ENCODE results near the gene SNX10. TPM values are rescaled to one million over a fixed set of nuclear protein-coding genes. Genes with fewer than 3 reads are reported as not detected.
A peak's percentile ranks its signal among the peaks of the same experiment; 100 is the strongest.

Gene SNX10
- total and polyA plus RNA-seq, 12 donors, result 0.75 to 11.9 (median 1.6) TPM

DNA sequence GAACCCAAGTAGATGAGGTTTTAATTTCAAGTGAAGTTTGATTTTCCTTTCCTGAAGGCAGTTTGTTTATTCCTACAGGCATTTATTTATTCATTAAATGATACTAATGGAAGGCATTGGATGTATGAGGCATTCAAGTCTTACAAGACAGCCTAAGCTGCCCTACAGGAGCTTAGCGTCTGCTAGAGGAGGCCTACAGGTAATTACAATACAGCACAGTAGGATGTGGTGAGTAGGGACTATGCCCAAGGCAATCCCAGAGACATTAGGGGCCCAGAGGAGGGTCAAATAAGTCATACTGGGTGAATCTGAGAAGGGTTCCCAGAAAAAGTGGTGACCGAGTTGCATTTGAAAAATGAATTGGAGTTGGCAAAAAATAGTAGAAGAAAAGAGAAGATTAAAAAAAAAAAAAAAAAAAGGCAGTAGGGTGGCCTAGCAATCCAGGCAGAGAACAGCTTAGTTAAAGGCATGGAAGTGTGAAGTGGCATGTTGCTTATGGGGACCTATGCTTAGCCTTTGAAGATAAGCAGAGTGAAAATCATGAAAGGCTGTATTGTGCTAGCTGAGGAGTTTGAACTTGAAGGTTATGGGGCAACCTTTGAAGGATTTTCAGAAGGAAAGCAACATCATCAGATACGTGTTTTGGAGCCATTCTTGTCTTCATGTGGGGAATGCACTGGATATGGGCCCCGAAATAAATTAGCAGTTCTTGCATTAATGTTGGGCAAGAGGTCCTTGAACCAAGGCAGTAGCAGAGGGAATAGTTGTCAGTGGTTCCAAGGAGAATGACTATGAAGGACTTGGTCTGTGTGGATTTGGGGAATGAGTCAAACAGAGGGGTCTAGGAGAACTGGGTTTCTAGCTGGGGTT lies 65.5 kb downstream of the SNX10 start:
- WGBS, 2 donors, result 64 to 86% methylated on average over 4 of the region's 4 CpGs
- Histone ChIP-seq H3K4me3 (no peak overlapping the region), H3K27me3 (peaks cover 0 to 18% (median 2%) of the 10 kb centered on the region in 7 donors), H3K4me1 (peaks cover 0 to 12% (median 0%) of the 10 kb centered on the region in 9 donors), H3K36me3 (peaks cover 0 to 3% (median 0%) of the 10 kb centered on the region in 9 donors), H3K27ac (no peak overlapping the region), H3K9me3 (no peaks in the 10 kb centered on the region)
- DNase-seq (no peak), ATAC-seq (no peak)
- intact Hi-C loops (cut with DNase I), result no loop called here
- TF ChIP-seq, protein P1, sequence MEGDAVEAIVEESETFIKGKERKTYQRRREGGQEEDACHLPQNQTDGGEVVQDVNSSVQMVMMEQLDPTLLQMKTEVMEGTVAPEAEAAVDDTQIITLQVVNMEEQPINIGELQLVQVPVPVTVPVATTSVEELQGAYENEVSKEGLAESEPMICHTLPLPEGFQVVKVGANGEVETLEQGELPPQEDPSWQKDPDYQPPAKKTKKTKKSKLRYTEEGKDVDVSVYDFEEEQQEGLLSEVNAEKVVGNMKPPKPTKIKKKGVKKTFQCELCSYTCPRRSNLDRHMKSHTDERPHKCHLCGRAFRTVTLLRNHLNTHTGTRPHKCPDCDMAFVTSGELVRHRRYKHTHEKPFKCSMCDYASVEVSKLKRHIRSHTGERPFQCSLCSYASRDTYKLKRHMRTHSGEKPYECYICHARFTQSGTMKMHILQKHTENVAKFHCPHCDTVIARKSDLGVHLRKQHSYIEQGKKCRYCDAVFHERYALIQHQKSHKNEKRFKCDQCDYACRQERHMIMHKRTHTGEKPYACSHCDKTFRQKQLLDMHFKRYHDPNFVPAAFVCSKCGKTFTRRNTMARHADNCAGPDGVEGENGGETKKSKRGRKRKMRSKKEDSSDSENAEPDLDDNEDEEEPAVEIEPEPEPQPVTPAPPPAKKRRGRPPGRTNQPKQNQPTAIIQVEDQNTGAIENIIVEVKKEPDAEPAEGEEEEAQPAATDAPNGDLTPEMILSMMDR (IDR thresholded peaks at IDR 0.05), result no peak

GRCh38 chr7:26357799-26358151 lies 66.1 kb downstream of the SNX10 start:
- ATAC-seq, result no peak

GRCh38 chr7:26360650-26361049 lies 69.0 kb downstream of the SNX10 start:
- H3K27me3 ChIP-seq, result peaks cover 0 to 28% (median 17%) of the 10 kb centered on the region in 7 donors
- H3K4me1 ChIP-seq, result peaks cover 0 to 22% (median 0%) of the 10 kb centered on the region in 9 donors
- peak overlapping the region in 1 of 10 donors; percentile 12 for H3K4me3 ChIP-seq
- ATAC-seq (no peak), DNase-seq (no peak)
- peak overlapping the region in 1 of 10 donors; percentile 36 for H3K27ac ChIP-seq
- 76 to 78% methylated on average over 3 of the region's 3 CpGs for WGBS, 2 donors
- H3K36me3 ChIP-seq, result peaks cover 0 to 6% (median 0%) of the 10 kb centered on the region in 9 donors
- no peaks in the 10 kb centered on the region for H3K9me3 ChIP-seq
- TF ChIP-seq, protein P1 (IDR thresholded peaks at IDR 0.05), result no peak
- intact Hi-C loops (cut with DNase I), result loop anchor here in 3 of 10 donors (5.0 to 10.0 kb wide), 4 partner anchors 76 to 468 kb away; no protein-coding TSS in a partner anchor

More at GRCh38 chr7:26357799-26358151, 66.1 kb downstream of the SNX10 start:
- intact Hi-C loops (cut with DNase I), result no loop called here
- no peaks in the 10 kb centered on the region for H3K36me3 ChIP-seq
- peaks cover 0 to 12% (median 0%) of the 10 kb centered on the region in 9 donors for H3K4me1 ChIP-seq
- H3K27ac ChIP-seq, result no peak overlapping the region
- no peak for DNase-seq
- WGBS, 2 donors, result 81 to 83% methylated on average over 2 of the region's 2 CpGs
- peaks cover 0 to 20% (median 4%) of the 10 kb centered on the region in 7 donors for H3K27me3 ChIP-seq
- H3K9me3 ChIP-seq, result no peaks in the 10 kb centered on the region
- TF ChIP-seq, protein P1 (IDR thresholded peaks at IDR 0.05), result no peak
- no peak overlapping the region for H3K4me3 ChIP-seq

DNA sequence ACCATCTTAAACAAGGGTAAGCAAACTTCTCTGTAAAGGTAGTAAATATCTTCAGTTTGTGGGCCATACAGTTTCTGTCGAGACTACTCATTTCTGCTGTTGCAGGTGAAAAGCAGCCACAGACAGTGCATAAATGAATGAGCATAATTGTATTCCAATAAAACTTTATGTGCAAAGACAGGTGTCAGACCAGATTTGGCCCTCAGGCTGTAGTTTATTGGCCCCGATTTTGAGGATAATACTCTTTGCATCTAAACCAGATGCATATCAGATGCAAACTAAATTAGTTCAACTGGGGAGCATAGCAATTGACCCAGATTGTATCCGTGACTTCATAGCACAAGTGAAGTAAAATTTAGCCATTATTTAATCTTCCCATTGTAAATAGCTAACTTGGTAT lies 70.0 kb downstream of the SNX10 start:
- peaks cover 0 to 32% (median 22%) of the 10 kb centered on the region in 7 donors for H3K27me3 ChIP-seq
- peaks cover 0 to 26% (median 0%) of the 10 kb centered on the region in 9 donors for H3K4me1 ChIP-seq
- 94 to 97% methylated on average over 3 of the region's 3 CpGs for whole genome bisulfite sequencing, 2 donors
- DNase-seq, result no peak
- TF ChIP-seq, protein P1 (IDR thresholded peaks at IDR 0.05), result no peak
- peaks cover 0 to 15% (median 0%) of the 10 kb centered on the region in 9 donors for H3K36me3 ChIP-seq
- peak overlapping the region in 1 of 10 donors; percentile 2 for H3K4me3 ChIP-seq
- no peaks in the 10 kb centered on the region for H3K9me3 ChIP-seq
- intact Hi-C loops (cut with DNase I), result loop anchor here in 3 of 10 donors (5.0 to 10.0 kb wide), 4 partner anchors 77 to 469 kb away; no protein-coding TSS in a partner anchor
- no peak overlapping the region for H3K27ac ChIP-seq
- no peak for ATAC-seq
